GM12878 (cell line): ENCODE results near the gene PKD2. TPM values are rescaled to one million over a fixed set of nuclear protein-coding genes. Genes with fewer than 3 reads are reported as not detected.

Experiments used
- ATAC-seq: fragments of 200-7000 bp; cut with Tn5 transposase; 3 replicates; pipeline ENCODE4 v1.9.1; 2020; ENCODE audit warnings: mild to moderate bottlenecking, moderate library complexity
- BruUV-seq: library from RNA; stranded (reverse); fragments of 400-500 nt; replicated peaks from 2 replicates; lab custom pipeline; 2021; lab: Mats Ljungman, UMichigan
- CTCF ChIA-PET: fragments of 300-600 bp; sonication (Branson Sonifier 250); formaldehyde crosslinking; extraction: SDS; loops from one replicate; lab custom pipeline; 2021; ENCODE audit warnings: inconsistent platforms; lab: Yijun Ruan, JAX
- POLR2A ChIA-PET: fragments of 350-600 bp; formaldehyde crosslinking; extraction: SDS; loops from one replicate; lab custom pipeline; 2021; ENCODE audit warnings: inconsistent platforms; lab: Charles Lee
- RAD21 ChIA-PET: fragments of 300-600 bp; sonication (Branson Sonifier 250); formaldehyde crosslinking; loops from one replicate; lab custom pipeline; 2023; ENCODE audit warnings: antibody characterized with exemption; ENCODE audit not compliant: unreplicated experiment; lab: Charles Lee
- SMC1A ChIA-PET: fragments of 300-600 bp; sonication (Branson Sonifier 250); formaldehyde crosslinking; loops from one replicate; lab custom pipeline; 2023; ENCODE audit not compliant: unreplicated experiment, uncharacterized antibody; lab: Charles Lee
- DNase-seq: peaks from one replicate; pipeline ENCODE4 v3.0.0-alpha.2; 2011; ENCODE audit warnings: low read depth, low spot score
- FAIRE-seq: peaks from 3 replicates; lab custom pipeline; 2011; peaks lifted over from hg19 to GRCh38; lab: Jason Lieb, UNC
- H2AFZ ChIP-seq: 2 replicates; pipeline ENCODE4 v1.6.0; 2011; ENCODE audit warnings: low read depth, low read length, control low read depth; ENCODE audit not compliant: control insufficient read depth
- H3K27ac ChIP-seq: 2 replicates; pipeline ENCODE4 v1.5.1; 2011; ENCODE audit warnings: control low read depth; ENCODE audit not compliant: control insufficient read depth, insufficient read depth
- H3K27me3 ChIP-seq, 2 experiments: replicated peaks in 1 of 2; 2 replicates each; pipeline versions ENCODE4 v1.6.0 to v1.6.1; 2011; ENCODE audit warnings: low read length in 1 of 2; ENCODE audit not compliant: control insufficient read depth in 2 of 2, insufficient read depth in 2 of 2
- H3K36me3 ChIP-seq, 2 experiments: 2 replicates each; pipeline ENCODE4 v1.5.1; 2011; ENCODE audit warnings: low read length in 1 of 2; ENCODE audit not compliant: control insufficient read depth in 2 of 2, insufficient read depth in 2 of 2
- H3K4me1 ChIP-seq: 2 replicates; pipeline ENCODE4 v1.6.1; 2011; ENCODE audit warnings: mild to moderate bottlenecking, low read length, moderate library complexity, mixed read lengths; ENCODE audit not compliant: control insufficient read depth, insufficient read depth
- H3K4me2 ChIP-seq: 2 replicates; pipeline ENCODE4 v1.6.0; 2011; ENCODE audit warnings: control low read depth; ENCODE audit not compliant: control insufficient read depth, insufficient read depth
- H3K4me3 ChIP-seq: fragments of 200-600 bp; sonication (generic); 2 replicates; pipeline ENCODE4 v1.5.1; 2016
- H3K79me2 ChIP-seq: 2 replicates; pipeline ENCODE4 v1.6.0; 2011; ENCODE audit warnings: low read length; ENCODE audit not compliant: control insufficient read depth, insufficient read depth
- H3K9ac ChIP-seq: 2 replicates; pipeline ENCODE4 v1.8.0; 2011; ENCODE audit warnings: low read length, control low read depth, mixed read lengths; ENCODE audit not compliant: control insufficient read depth, insufficient read depth
- H3K9me3 ChIP-seq: replicated peaks from 3 replicates; pipeline ENCODE4 v1.5.1; 2011; ENCODE audit warnings: mild to moderate bottlenecking, low read length; ENCODE audit not compliant: control insufficient read depth, insufficient read depth
- H4K20me1 ChIP-seq: 2 replicates; pipeline ENCODE4 v1.6.0; 2011; ENCODE audit not compliant: control insufficient read depth, insufficient read depth
- BACH1 ChIP-seq: fragments of 450-650 bp; IDR thresholded peaks from 2 replicates; pipeline ENCODE4 v1.6.1; 2017; ENCODE audit warnings: mild to moderate bottlenecking, borderline replicate concordance
- BHLHE40 ChIP-seq, 2 experiments: fragments of 450-650 bp in 1 of 2; IDR thresholded peaks; 2 replicates each; pipeline ENCODE4 v1.6.1; 2011 to 2017; ENCODE audit warnings: low read depth in 2 of 2, borderline replicate concordance in 1 of 2, improper control_type of control experiment in 1 of 2, low read length in 1 of 2, mild to moderate bottlenecking in 1 of 2
- CHD1 ChIP-seq: IDR thresholded peaks from 2 replicates; pipeline ENCODE4 v1.6.1; 2012; ENCODE audit warnings: low read depth, low read length, improper control_type of control experiment
- KAT2A ChIP-seq: conservative IDR thresholded peaks from 2 replicates; pipeline ENCODE4 v1.6.1; 2011; ENCODE audit warnings: low read depth, low read length; ENCODE audit not compliant: control insufficient read depth
- KDM1A ChIP-seq: fragments of 200-600 bp; sonication (generic); IDR thresholded peaks from 2 replicates; pipeline ENCODE4 v1.6.1; 2016; ENCODE audit warnings: borderline replicate concordance
- KLF5 ChIP-seq: fragments of 450-650 bp; IDR thresholded peaks from 2 replicates; pipeline ENCODE4 v1.6.1; 2014; ENCODE audit warnings: mild to moderate bottlenecking; ENCODE audit not compliant: partially characterized antibody
- MEF2B ChIP-seq: fragments of 450-650 bp; IDR thresholded peaks from 2 replicates; pipeline ENCODE4 v1.6.1; 2018; ENCODE audit warnings: mild to moderate bottlenecking, moderate library complexity; ENCODE audit not compliant: partially characterized antibody, poor library complexity, severe bottlenecking
- NR2F1 ChIP-seq: fragments of 450-650 bp; conservative IDR thresholded peaks from 2 replicates; pipeline ENCODE4 v1.6.1; 2017; ENCODE audit warnings: mild to moderate bottlenecking
- SIN3A ChIP-seq: IDR thresholded peaks from 2 replicates; pipeline ENCODE4 v1.6.1; 2012; ENCODE audit warnings: low read depth, low read length, improper control_type of control experiment
- SMC3 ChIP-seq: IDR thresholded peaks from 2 replicates; pipeline ENCODE4 v1.6.1; 2011; ENCODE audit warnings: low read length, improper control_type of control experiment, borderline replicate concordance
- SUPT20H ChIP-seq: IDR thresholded peaks from 2 replicates; pipeline ENCODE4 v1.6.1; 2011; ENCODE audit warnings: low read depth, mild to moderate bottlenecking, low read length, moderate library complexity, borderline replicate concordance; ENCODE audit not compliant: control insufficient read depth
- ZNF687 ChIP-seq: fragments of 450-650 bp; IDR thresholded peaks from 2 replicates; pipeline ENCODE4 v1.6.1; 2017; ENCODE audit warnings: mild to moderate bottlenecking, moderate library complexity
- WGBS: methylation state at CpG from one replicate; pipeline ENCODE4 v1.1.6; 2016; ENCODE audit warnings: low lambda C conversion rate; ENCODE audit not compliant: insufficient replicate concordance, insufficient coverage; ENCODE audit errors: missing lambda C conversion rate; 5-methylcytosine and 5-hydroxymethylcytosine counted together
- in situ Hi-C: fragments of 300-500 bp; cut with MboI; formaldehyde crosslinking; loops from 9 replicates; pipeline ENCODE4 v1.14.3; 2018; ENCODE audit warnings: mixed read lengths
- intact Hi-C: fragments of 100-400 bp; cut with micrococcal nuclease; formaldehyde crosslinking; loops from one replicate; pipeline ENCODE4 v1.14.2; 2022; ENCODE audit not compliant: unreplicated experiment
- polyA plus RNA-seq, 11 experiments: library from polyadenylated mRNA; depleted of rRNA in 4 of 11; unstranded in 6 of 11; stranded (reverse) in 5 of 11; fragments of >200 nt; fragmentation: Nextera tagmentation in 4 of 11; fragmentation: Illumina TruSeq in 1 of 11; extraction: Ambion mirVana in 4 of 11; extraction: Trizol in 1 of 11; gene quantifications; 1 replicate in 1 of 11; 2 replicates in 10 of 11; pipeline versions ENCODE4 v1.2.1 to v1.2.3, GENCODE V29; 2011 to 2016; ENCODE audit warnings: inconsistent platforms in 2 of 11, missing spikeins in 2 of 11, low read depth in 1 of 11
- total RNA-seq, 4 experiments: library from RNA; depleted of rRNA in 3 of 4; stranded (reverse); fragments of >200 nt in 3 of 4; fragmentation: Illumina TruSeq in 1 of 4; extraction: Trizol in 1 of 4; gene quantifications; 2 replicates each; pipeline versions ENCODE4 v1.2.1 to v1.2.3, GENCODE V29; 2013 to 2021
- TF ChIP-seq, protein P1 (sequence below): fragments of 450-650 bp; formaldehyde crosslinking; IDR thresholded peaks from 2 replicates; pipeline ENCODE4 v1.5.0; 2022; ENCODE audit warnings: mild to moderate bottlenecking, missing genetic modification characterization

Gene PKD2
- total and polyA plus RNA-seq, 10 of the 15 experiments (the other 5 are each of a cell fraction or from before 2014, with no cell fraction given): 2.0 to 13.8 (median 8.4) TPM

GRCh38 chr4:88097301-88097700 lies 89.9 kb downstream of the PKD2 start (continued):
- TF ChIP-seq ZNF687: no peak
- TF ChIP-seq CHD1: no peak

DNA sequence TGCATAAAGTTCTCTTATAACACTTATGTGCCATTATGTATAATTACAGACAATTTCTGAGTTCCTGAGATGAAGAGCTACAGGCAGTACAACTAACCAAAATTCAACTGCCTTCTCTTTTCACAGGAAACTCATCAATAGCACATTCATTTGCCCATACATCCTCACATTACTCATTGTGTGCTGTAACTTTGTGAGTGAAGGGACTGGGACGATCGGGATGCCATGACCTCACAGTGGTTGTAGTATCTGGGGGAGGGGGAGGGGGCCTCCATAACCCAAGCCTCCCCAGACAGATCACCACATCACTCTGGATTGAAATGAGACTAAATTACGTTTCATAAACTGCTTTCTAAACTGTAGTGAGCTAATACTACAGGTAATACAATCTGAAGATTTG lies 90.3 kb downstream of the PKD2 start:
- no peak overlapping the region for H3K4me3 ChIP-seq

More for the DNA sequence above, 90.3 kb downstream of the PKD2 start:
- Histone ChIP-seq H4K20me1 (no peaks in the 10 kb centered on the region), H3K9me3 (no peaks in the 10 kb centered on the region), H3K9ac (no peak overlapping the region), H3K27ac (no peak overlapping the region), H3K79me2 (no peaks in the 10 kb centered on the region), H3K4me1 (no peaks in the 10 kb centered on the region), H3K27me3 (peaks cover 0 to 4% of the 10 kb centered on the region in 2 experiments; a peak in 1 of 4 replicates), H2AFZ (no peak overlapping the region), H3K4me2 (no peak overlapping the region), H3K36me3 (no peaks in the 10 kb centered on the region)
- SMC1A ChIA-PET: no interaction called here
- CTCF ChIA-PET: no interaction called here
- TF ChIP-seq, protein P1, sequence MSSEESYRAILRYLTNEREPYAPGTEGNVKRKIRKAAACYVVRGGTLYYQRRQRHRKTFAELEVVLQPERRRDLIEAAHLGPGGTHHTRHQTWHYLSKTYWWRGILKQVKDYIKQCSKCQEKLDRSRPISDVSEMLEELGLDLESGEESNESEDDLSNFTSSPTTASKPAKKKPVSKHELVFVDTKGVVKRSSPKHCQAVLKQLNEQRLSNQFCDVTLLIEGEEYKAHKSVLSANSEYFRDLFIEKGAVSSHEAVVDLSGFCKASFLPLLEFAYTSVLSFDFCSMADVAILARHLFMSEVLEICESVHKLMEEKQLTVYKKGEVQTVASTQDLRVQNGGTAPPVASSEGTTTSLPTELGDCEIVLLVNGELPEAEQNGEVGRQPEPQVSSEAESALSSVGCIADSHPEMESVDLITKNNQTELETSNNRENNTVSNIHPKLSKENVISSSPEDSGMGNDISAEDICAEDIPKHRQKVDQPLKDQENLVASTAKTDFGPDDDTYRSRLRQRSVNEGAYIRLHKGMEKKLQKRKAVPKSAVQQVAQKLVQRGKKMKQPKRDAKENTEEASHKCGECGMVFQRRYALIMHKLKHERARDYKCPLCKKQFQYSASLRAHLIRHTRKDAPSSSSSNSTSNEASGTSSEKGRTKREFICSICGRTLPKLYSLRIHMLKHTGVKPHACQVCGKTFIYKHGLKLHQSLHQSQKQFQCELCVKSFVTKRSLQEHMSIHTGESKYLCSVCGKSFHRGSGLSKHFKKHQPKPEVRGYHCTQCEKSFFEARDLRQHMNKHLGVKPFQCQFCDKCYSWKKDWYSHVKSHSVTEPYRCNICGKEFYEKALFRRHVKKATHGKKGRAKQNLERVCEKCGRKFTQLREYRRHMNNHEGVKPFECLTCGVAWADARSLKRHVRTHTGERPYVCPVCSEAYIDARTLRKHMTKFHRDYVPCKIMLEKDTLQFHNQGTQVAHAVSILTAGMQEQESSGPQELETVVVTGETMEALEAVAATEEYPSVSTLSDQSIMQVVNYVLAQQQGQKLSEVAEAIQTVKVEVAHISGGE (CRISPR knock-in tag): no peak
- TF ChIP-seq MEF2B (no peak), KLF5 (no peak), SIN3A (no peak), KDM1A (no peak), NR2F1 (no peak), BACH1 (no peak), KAT2A (no peak), SUPT20H (no peak), BHLHE40 (IDR thresholded peaks at IDR 0.05; ENCODE audit: borderline replicate concordance in 1 of 2, low read depth in 2 of 2, low read length in 1 of 2) (no peak), SMC3 (no peak)
- no peak for ATAC-seq
- 49% methylated on average over 3 of the region's 3 CpGs for WGBS
- in situ Hi-C loops: no loop called here
- BruUV-seq: no TSS peak
- intact Hi-C loops: no loop called here
- no peak for FAIRE-seq
- DNase-seq: no peak
- RAD21 ChIA-PET: no interaction called here
- POLR2A ChIA-PET: no interaction called here
